Hepatocyte (in vitro differentiated cells): Measurements from ENCODE around the gene RAB9A. TPM values are rescaled to one million over a fixed set of nuclear protein-coding genes. Genes with fewer than 3 reads are reported as not detected.
A peak's percentile ranks its signal among the peaks of the same experiment; 100 is the strongest.

Experiments
- DNase-seq: peaks from one replicate; pipeline ENCODE4 v3.0.0-alpha.2; 2016; ENCODE audit warnings: low spot score
- H2AFZ ChIP-seq: fragments of 200-600 bp; sonication (generic); 2 replicates; pipeline ENCODE4 v1.6.0; 2016; ENCODE audit warnings: antibody characterized with exemption, mild to moderate bottlenecking
- H3K27ac ChIP-seq: fragments of 200-600 bp; sonication (generic); 2 replicates; pipeline ENCODE4 v1.5.1; 2016; ENCODE audit warnings: mild to moderate bottlenecking
- H3K27me3 ChIP-seq: fragments of 200-600 bp; sonication (generic); 2 replicates; pipeline ENCODE4 v1.6.1; 2016
- H3K36me3 ChIP-seq: fragments of 200-600 bp; sonication (generic); replicated peaks from 2 replicates; pipeline ENCODE4 v1.5.1; 2016; ENCODE audit warnings: low read depth; ENCODE audit not compliant: insufficient read depth
- H3K4me1 ChIP-seq: fragments of 200-600 bp; sonication (generic); 2 replicates; pipeline ENCODE4 v1.5.1; 2016; ENCODE audit warnings: mild to moderate bottlenecking, moderate library complexity; ENCODE audit not compliant: insufficient read depth
- H3K4me2 ChIP-seq: fragments of 200-600 bp; sonication (generic); 2 replicates; pipeline ENCODE4 v1.6.0; 2016
- H3K4me3 ChIP-seq: fragments of 200-600 bp; sonication (generic); 2 replicates; pipeline ENCODE4 v1.5.1; 2016; ENCODE audit warnings: mild to moderate bottlenecking
- H3K79me2 ChIP-seq: fragments of 200-600 bp; sonication (generic); 2 replicates; pipeline ENCODE4 v1.6.0; 2017; ENCODE audit warnings: mild to moderate bottlenecking
- H3K9me2 ChIP-seq: fragments of 200-600 bp; sonication (generic); replicated peaks from 2 replicates; pipeline ENCODE4 v1.6.0; 2017; ENCODE audit warnings: mild to moderate bottlenecking; ENCODE audit not compliant: insufficient read depth
- H3K9me3 ChIP-seq: fragments of 200-600 bp; sonication (generic); 2 replicates; pipeline ENCODE4 v1.5.1; 2016; ENCODE audit warnings: low read depth, mild to moderate bottlenecking
- H4K20me1 ChIP-seq: fragments of 200-600 bp; sonication (generic); 2 replicates; pipeline ENCODE4 v1.6.0; 2016; ENCODE audit warnings: mild to moderate bottlenecking; ENCODE audit not compliant: insufficient read depth, poor library complexity, severe bottlenecking
- CTCF ChIP-seq: fragments of 200-600 bp; sonication (generic); IDR thresholded peaks from 2 replicates; pipeline ENCODE4 v1.5.1; 2016; ENCODE audit warnings: antibody characterized with exemption, mild to moderate bottlenecking; ENCODE audit not compliant: poor library complexity
- EZH2 ChIP-seq: fragments of 200-600 bp; sonication (generic); IDR thresholded peaks from 2 replicates; pipeline ENCODE4 v1.6.1; 2016; ENCODE audit warnings: antibody characterized with exemption, mild to moderate bottlenecking, borderline replicate concordance
- EZH2phosphoT487 ChIP-seq: fragments of 200-600 bp; sonication (generic); IDR thresholded peaks from one replicate; pipeline ENCODE4 v1.6.1; 2018; ENCODE audit warnings: antibody characterized with exemption, mild to moderate bottlenecking, low read depth, moderate library complexity; ENCODE audit not compliant: unreplicated experiment, severe bottlenecking
- WGBS: methylation state at CpG from one replicate; pipeline ENCODE4 v1.1.6; 2016; ENCODE audit warnings: low lambda C conversion rate; ENCODE audit errors: missing lambda C conversion rate; 5-methylcytosine and 5-hydroxymethylcytosine counted together
- polyA plus RNA-seq: library from polyadenylated mRNA; unstranded; fragments of >200 nt; fragmentation: Nextera tagmentation; extraction: Ambion mirVana; gene quantifications from 2 replicates; pipeline ENCODE4 v1.2.1, GENCODE V29; 2016
- total RNA-seq: library from RNA; depleted of rRNA; stranded (reverse); fragments of >200 nt; gene quantifications from 2 replicates; pipeline ENCODE4 v1.2.3, GENCODE V29; 2014

The RAB9A gene
- total and polyA plus RNA-seq, 2 experiments from 2014 or later, result 51.2 to 66.1 TPM

GRCh38 chrX:13685126-13685763, 3.7 kb upstream of the RAB9A start:
- Histone ChIP-seq H3K36me3 (no peaks in the 10 kb centered on the region), H3K4me2 (no peak overlapping the region), H3K4me3 (no peak overlapping the region), H3K27me3 (no peaks in the 10 kb centered on the region), H2AFZ (no peak overlapping the region), H3K9me2 (no peaks in the 10 kb centered on the region), H3K4me1 (no peaks in the 10 kb centered on the region), H4K20me1 (no peaks in the 10 kb centered on the region), H3K9me3 (no peaks in the 10 kb centered on the region), H3K27ac (no peak overlapping the region), H3K79me2 (peaks cover 10% of the 10 kb centered on the region)
- DNase-seq, result no peak
- WGBS, result 39% methylated on average over 3 of the region's 3 CpGs
- no peak for TF ChIP-seq EZH2phosphoT487
- no peak for TF ChIP-seq CTCF
- TF ChIP-seq EZH2, result no peak

DNA sequence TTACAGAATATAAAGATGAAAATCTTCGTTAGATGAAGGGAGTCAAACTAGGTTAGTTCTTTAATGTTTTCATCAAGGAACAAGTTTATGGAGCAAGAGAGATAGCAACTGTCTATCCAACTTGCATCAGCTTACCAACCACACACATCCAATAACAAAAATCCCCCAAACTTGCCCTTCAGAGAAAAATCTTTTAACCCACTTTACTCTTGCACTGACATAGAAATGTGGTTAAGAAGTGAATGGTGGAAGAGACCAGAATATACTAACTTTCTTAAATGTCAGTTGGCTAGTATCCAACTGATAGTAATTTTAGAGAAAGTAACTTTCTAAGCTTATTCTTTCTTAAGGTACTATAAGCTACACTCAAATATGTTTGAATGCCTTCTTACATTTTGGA, 1.7 kb upstream of the RAB9A start:
- no peak overlapping the region for H2AFZ ChIP-seq
- H3K4me2 ChIP-seq, result no peak overlapping the region
- no peak overlapping the region for H3K27ac ChIP-seq
- H3K36me3 ChIP-seq, result no peaks in the 10 kb centered on the region
- no peaks in the 10 kb centered on the region for H3K9me3 ChIP-seq
- H3K9me2 ChIP-seq, result no peaks in the 10 kb centered on the region
- H4K20me1 ChIP-seq, result no peaks in the 10 kb centered on the region
- no peak for DNase-seq
- no peak overlapping the region for H3K4me3 ChIP-seq
- peaks cover 29% of the 10 kb centered on the region for H3K79me2 ChIP-seq
- TF ChIP-seq EZH2 (no peak), CTCF (no peak), EZH2phosphoT487 (no peak)
- WGBS, result 63% methylated on average over 1 of the region's 1 CpG
- H3K27me3 ChIP-seq, result no peaks in the 10 kb centered on the region
- H3K4me1 ChIP-seq, result no peaks in the 10 kb centered on the region

DNA sequence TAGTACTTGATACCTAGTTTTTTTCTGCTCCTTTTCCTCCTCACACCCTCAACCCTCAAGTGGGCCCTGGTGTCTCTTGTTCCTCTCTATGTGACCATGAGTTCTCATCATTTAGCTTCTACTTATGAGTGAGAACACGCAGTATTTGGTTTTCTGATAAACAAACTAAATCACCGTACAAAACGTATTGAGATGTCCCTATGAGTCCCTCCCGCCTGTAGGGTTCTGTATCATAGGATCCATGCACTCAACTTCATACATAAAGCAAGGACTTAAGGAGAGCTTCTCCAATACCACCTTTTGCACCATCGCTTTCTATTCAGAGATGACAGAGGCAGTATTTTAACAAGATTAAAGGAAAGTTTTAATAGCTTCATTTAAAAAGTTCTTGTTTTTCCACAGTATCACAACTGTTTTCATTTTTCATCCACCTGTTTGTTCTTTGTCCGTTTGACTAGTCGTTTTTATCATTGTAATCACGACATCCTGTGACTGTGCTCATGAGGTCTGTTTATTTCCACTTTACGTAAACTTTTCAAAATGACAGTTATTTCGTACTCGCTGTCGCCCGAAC, 457 bp upstream of the RAB9A start:
- H3K4me3 ChIP-seq, result peak overlapping the region; percentile 4

More for the DNA sequence above, 457 bp upstream of the RAB9A start:
- Histone ChIP-seq H3K79me2 (peaks cover 42% of the 10 kb centered on the region), H3K36me3 (no peaks in the 10 kb centered on the region), H3K27me3 (no peaks in the 10 kb centered on the region), H2AFZ (peak overlapping the region; percentile 24), H3K27ac (peak overlapping the region; percentile 99), H4K20me1 (peaks cover 11% of the 10 kb centered on the region), H3K9me2 (no peaks in the 10 kb centered on the region), H3K9me3 (no peaks in the 10 kb centered on the region), H3K4me1 (peaks cover 3% of the 10 kb centered on the region), H3K4me2 (peak overlapping the region; percentile 74)
- 54% methylated on average over 13 of the region's 13 CpGs for WGBS
- TF ChIP-seq EZH2phosphoT487 (no peak), CTCF (no peak), EZH2 (no peak)
- DNase-seq, result no peak
